ENCODE results near the gene ARHGAP4. TPM values are rescaled to one million over a fixed set of nuclear protein-coding genes. Genes with fewer than 3 reads are reported as not detected.

The ARHGAP4 gene
- total RNA-seq, 4 donors from 2014 or later = 23.0 to 90.9 (median 32.7) TPM

GRCh38 chrX:153941336-153942252 is 15.5 kb upstream of the ARHGAP4 start:
- H3K36me3 ChIP-seq = no peaks in the 10 kb centered on the region
- no peak for TF ChIP-seq POLR2A (IDR thresholded peaks at IDR 0.05)
- no peak for TF ChIP-seq CTCF (IDR thresholded peaks at IDR 0.05)
- TF ChIP-seq EP300 (IDR thresholded peaks at IDR 0.05) = no peak
- H3K27ac ChIP-seq = peak overlapping the region in 2 of 4 donors; percentile 70 to 75
- H3K4me1 ChIP-seq = peaks cover 0 to 23% (median 6%) of the 10 kb centered on the region in 4 donors
- H3K27me3 ChIP-seq = peaks cover 0 to 14% of the 10 kb centered on the region in 2 donors
- no peak for DNase-seq (ENCODE audit: low spot score in 2 of 2)
- H3K4me3 ChIP-seq = peak overlapping the region in 1 of 4 donors; percentile 19
- H3K9me3 ChIP-seq = no peaks in the 10 kb centered on the region
- 37 to 48% methylated on average over 6 to 23 of the region's 23 CpGs for WGBS, 2 donors

GRCh38 chrX:153939573-153939972 is 13.5 kb upstream of the ARHGAP4 start:
- no peaks in the 10 kb centered on the region for H3K9me3 ChIP-seq
- WGBS, 2 donors = 69 to 78% methylated on average over 3 to 7 of the region's 7 CpGs
- TF ChIP-seq CTCF (IDR thresholded peaks at IDR 0.05) (no peak), POLR2A (IDR thresholded peaks at IDR 0.05) (no peak), EP300 (IDR thresholded peaks at IDR 0.05) (no peak)
- H3K4me3 ChIP-seq = no peak overlapping the region
- no peak for DNase-seq (ENCODE audit: low spot score in 2 of 2)
- H3K4me1 ChIP-seq = peaks cover 0 to 28% (median 6%) of the 10 kb centered on the region in 4 donors
- no peak overlapping the region for H3K27ac ChIP-seq
- peaks cover 0 to 14% of the 10 kb centered on the region in 2 donors for H3K27me3 ChIP-seq
- no peaks in the 10 kb centered on the region for H3K36me3 ChIP-seq

GRCh38 chrX:153938226-153938786 is 12.2 kb upstream of the ARHGAP4 start:
- H3K36me3 ChIP-seq = no peaks in the 10 kb centered on the region
- peaks cover 0 to 32% (median 8%) of the 10 kb centered on the region in 4 donors for H3K4me1 ChIP-seq
- no peak for TF ChIP-seq CTCF (IDR thresholded peaks at IDR 0.05)
- no peak for TF ChIP-seq EP300 (IDR thresholded peaks at IDR 0.05)
- TF ChIP-seq POLR2A (IDR thresholded peaks at IDR 0.05) = no peak
- H3K4me3 ChIP-seq = no peak overlapping the region
- 67 to 76% methylated on average over 9 to 10 of the region's 10 CpGs for WGBS, 2 donors
- H3K27ac ChIP-seq = no peak overlapping the region
- H3K27me3 ChIP-seq = peaks cover 0 to 14% of the 10 kb centered on the region in 2 donors
- H3K9me3 ChIP-seq = no peaks in the 10 kb centered on the region
- DNase-seq (ENCODE audit: low spot score in 2 of 2) = no peak

GRCh38 chrX:153937056-153937455 is 11.0 kb upstream of the ARHGAP4 start:
- TF ChIP-seq EP300 (IDR thresholded peaks at IDR 0.05) = no peak
- no peak for TF ChIP-seq CTCF (IDR thresholded peaks at IDR 0.05)
- TF ChIP-seq POLR2A (IDR thresholded peaks at IDR 0.05) = no peak
- H3K9me3 ChIP-seq = no peaks in the 10 kb centered on the region
- 88 to 91% methylated on average over 3 of the region's 3 CpGs for WGBS, 2 donors

More at GRCh38 chrX:153937056-153937455, 11.0 kb upstream of the ARHGAP4 start:
- H3K27ac ChIP-seq = no peak overlapping the region
- peaks cover 0 to 9% of the 10 kb centered on the region in 2 donors for H3K27me3 ChIP-seq
- DNase-seq (ENCODE audit: low spot score in 2 of 2) = no peak
- peaks cover 0 to 6% (median 0%) of the 10 kb centered on the region in 3 donors for H3K36me3 ChIP-seq
- peaks cover 0 to 30% (median 8%) of the 10 kb centered on the region in 4 donors for H3K4me1 ChIP-seq
- H3K4me3 ChIP-seq = no peak overlapping the region

Measured in tibial nerve (tissue), 4 donors.